ENCODE data around the gene RGPD8. TPM values are rescaled to one million over a fixed set of nuclear protein-coding genes. Genes with fewer than 3 reads are reported as not detected.
"Not testable (repeated sequence)": the region's sequence is repeated elsewhere in the genome, so short reads cannot be mapped to it uniquely, and the experiment has no call there.

RGPD8 gene
- 3.9 TPM for polyA plus RNA-seq
- long read RNA-seq, donor 1: 0 reads
- long read RNA-seq, donor 2: 0 reads
- long read RNA-seq, donor 3: 0 reads
- long read RNA-seq, donor 4: 0 reads
- long read RNA-seq, donor 5: 0 reads
- long read RNA-seq, donor 6: 0 reads
- long read RNA-seq, donor 7: 0 reads
- long read RNA-seq, donor 8: 0 reads
- long read RNA-seq, donor 9: 0 reads
- long read RNA-seq, donor 10: 0 reads
- long read RNA-seq, donor 11: 0 reads

DNA sequence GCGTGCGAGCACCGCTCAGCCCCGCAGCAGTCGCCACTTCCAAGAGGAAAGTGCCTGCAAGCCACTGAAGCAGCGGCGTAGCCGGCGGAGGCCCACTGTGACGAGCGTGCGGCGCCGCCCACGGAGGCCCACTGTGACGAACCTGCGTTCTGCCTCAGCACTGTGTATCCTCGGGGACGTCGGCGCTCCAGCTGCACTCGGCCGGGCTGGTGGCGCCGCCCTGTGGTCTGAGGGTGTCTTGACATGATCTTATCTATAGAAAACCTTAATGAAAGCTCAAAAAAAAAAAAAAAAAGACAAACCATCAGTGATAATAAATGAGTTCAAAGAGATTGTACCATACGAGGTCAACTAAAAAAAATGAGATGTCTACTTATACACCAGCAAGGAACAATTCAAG lies at the start of gene RGPD8:
Gene RGPD8 (minus strand): TSS at position 166 of the 400 bp plus-strand sequence. CDS start 192 bp downstream, outside the sequence.
- peak within 1 kb of the TSS; percentile 39 for H3K4me3 ChIP-seq (ENCODE audit: low read length)
- H3K9me3 ChIP-seq (ENCODE audit: control insufficient read depth, low read depth, low read length); H3K27ac ChIP-seq (ENCODE audit: low read length); H3K4me1 ChIP-seq (ENCODE audit: control insufficient read depth, insufficient read depth, low read length); H3K36me3 ChIP-seq (ENCODE audit: control insufficient read depth, insufficient read depth, low read length); H3K27me3 ChIP-seq (ENCODE audit: control insufficient read depth, insufficient read depth, low read length): not testable (repeated sequence)
- DNase-seq: peak; percentile 80 to 84
- 0% methylated on average over 1 of the region's 26 CpGs for WGBS (ENCODE audit: insufficient coverage, low lambda C conversion rate)

DNA sequence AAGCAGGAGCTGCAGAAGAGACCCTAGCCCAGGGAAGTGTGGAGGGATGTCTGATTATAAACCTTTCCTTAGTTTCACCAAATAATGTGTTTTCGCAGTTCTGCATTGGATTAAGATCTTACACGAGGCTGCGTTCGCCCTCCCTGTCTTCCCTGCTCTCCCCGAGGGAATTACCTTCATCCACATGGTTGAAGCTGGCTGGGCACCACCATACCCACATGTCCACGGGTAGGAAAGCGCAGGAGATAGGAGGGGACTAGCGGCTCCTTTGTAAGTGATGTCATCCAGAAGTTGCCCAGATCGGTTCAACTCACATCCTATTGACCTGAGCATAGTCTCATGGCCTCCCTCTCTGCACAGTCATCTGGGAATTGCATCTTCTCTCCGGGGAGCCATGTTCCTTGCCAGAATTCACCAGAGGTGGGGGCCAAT lies 49.6 kb upstream of the RGPD8 start:
- Histone ChIP-seq H3K27me3 (ENCODE audit: control insufficient read depth, insufficient read depth, low read length) (no peaks in the 10 kb centered on the region), H3K27ac (ENCODE audit: low read length) (peak overlapping the region; percentile 44), H3K9me3 (ENCODE audit: control insufficient read depth, low read depth, low read length) (no peaks in the 10 kb centered on the region), H3K4me1 (ENCODE audit: control insufficient read depth, insufficient read depth, low read length) (peaks cover 12% of the 10 kb centered on the region), H3K4me3 (ENCODE audit: low read length) (peak overlapping the region; percentile 88), H3K36me3 (ENCODE audit: control insufficient read depth, insufficient read depth, low read length) (peaks cover 4% of the 10 kb centered on the region)
- peak; percentile 47 to 68 for DNase-seq
- WGBS (ENCODE audit: insufficient coverage, low lambda C conversion rate): 0% methylated on average over 1 of the region's 10 CpGs

GRCh38 chr2:112482309-112483041 lies 49.0 kb upstream of the RGPD8 start:
- Histone ChIP-seq H3K4me1 (ENCODE audit: control insufficient read depth, insufficient read depth, low read length) (peaks cover 12% of the 10 kb centered on the region), H3K36me3 (ENCODE audit: control insufficient read depth, insufficient read depth, low read length) (peaks cover 4% of the 10 kb centered on the region), H3K4me3 (ENCODE audit: low read length) (peak overlapping the region; percentile 88), H3K9me3 (ENCODE audit: control insufficient read depth, low read depth, low read length) (no peaks in the 10 kb centered on the region), H3K27ac (ENCODE audit: low read length) (peak overlapping the region; percentile 44), H3K27me3 (ENCODE audit: control insufficient read depth, insufficient read depth, low read length) (no peaks in the 10 kb centered on the region)
- DNase-seq: peak; percentile 16 to 63
- no CpG with 5 or more reads among the region's 77 CpGs for WGBS (ENCODE audit: insufficient coverage, low lambda C conversion rate)

GRCh38 chr2:112481528-112482233 lies 48.2 kb upstream of the RGPD8 start, which contains the start of gene TTL:
Gene TTL (plus strand): TSS chr2:112482156. CDS start chr2:112482345, 189 bp downstream.
- H3K27me3 ChIP-seq (ENCODE audit: control insufficient read depth, insufficient read depth, low read length): no peaks in the 10 kb centered on the region
- peaks cover 12% of the 10 kb centered on the region for H3K4me1 ChIP-seq (ENCODE audit: control insufficient read depth, insufficient read depth, low read length)
- no peaks in the 10 kb centered on the region for H3K9me3 ChIP-seq (ENCODE audit: control insufficient read depth, low read depth, low read length)
- WGBS (ENCODE audit: insufficient coverage, low lambda C conversion rate): no CpG with 5 or more reads among the region's 82 CpGs
- peaks cover 4% of the 10 kb centered on the region for H3K36me3 ChIP-seq (ENCODE audit: control insufficient read depth, insufficient read depth, low read length)
- peak; percentile 69 to 87 for DNase-seq
- peak within 1 kb of the TSS; percentile 83 for H3K27ac ChIP-seq (ENCODE audit: low read length)
- H3K4me3 ChIP-seq (ENCODE audit: low read length): peak within 1 kb of the TSS; percentile 88

DNA sequence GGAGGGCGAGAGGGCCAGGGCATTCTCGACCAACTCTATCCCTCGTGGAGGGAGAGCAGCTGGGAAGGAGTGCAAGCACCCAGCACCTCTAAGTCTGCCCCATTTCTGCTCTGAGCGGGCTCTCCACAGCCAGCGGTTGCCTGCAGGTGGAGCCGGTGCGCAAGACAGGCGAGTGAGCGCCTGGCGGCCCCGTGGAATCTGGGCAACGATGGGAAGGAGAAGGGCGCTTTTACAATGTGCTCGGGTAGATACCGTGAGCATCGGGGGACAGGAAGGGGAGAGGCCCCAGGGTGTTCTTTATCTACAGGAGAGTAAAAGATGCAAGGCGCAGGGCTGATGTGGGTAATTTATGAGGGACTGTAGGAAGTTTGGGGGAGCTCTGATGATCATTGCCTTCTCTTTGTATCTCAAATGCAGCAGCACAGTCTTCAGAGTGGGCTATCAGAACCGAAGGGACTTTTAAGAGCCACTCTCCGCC lies 47.6 kb upstream of the RGPD8 start:
- no peaks in the 10 kb centered on the region for H3K27me3 ChIP-seq (ENCODE audit: control insufficient read depth, insufficient read depth, low read length)
- peak overlapping the region; percentile 67 for H3K4me3 ChIP-seq (ENCODE audit: low read length)
- H3K4me1 ChIP-seq (ENCODE audit: control insufficient read depth, insufficient read depth, low read length): peaks cover 12% of the 10 kb centered on the region
- no peaks in the 10 kb centered on the region for H3K9me3 ChIP-seq (ENCODE audit: control insufficient read depth, low read depth, low read length)
- WGBS (ENCODE audit: insufficient coverage, low lambda C conversion rate): no CpG with 5 or more reads among the region's 19 CpGs
- peaks cover 3% of the 10 kb centered on the region for H3K36me3 ChIP-seq (ENCODE audit: control insufficient read depth, insufficient read depth, low read length)
- peak overlapping the region; percentile 83 for H3K27ac ChIP-seq (ENCODE audit: low read length)
- peak; percentile 76 to 87 for DNase-seq

DNA sequence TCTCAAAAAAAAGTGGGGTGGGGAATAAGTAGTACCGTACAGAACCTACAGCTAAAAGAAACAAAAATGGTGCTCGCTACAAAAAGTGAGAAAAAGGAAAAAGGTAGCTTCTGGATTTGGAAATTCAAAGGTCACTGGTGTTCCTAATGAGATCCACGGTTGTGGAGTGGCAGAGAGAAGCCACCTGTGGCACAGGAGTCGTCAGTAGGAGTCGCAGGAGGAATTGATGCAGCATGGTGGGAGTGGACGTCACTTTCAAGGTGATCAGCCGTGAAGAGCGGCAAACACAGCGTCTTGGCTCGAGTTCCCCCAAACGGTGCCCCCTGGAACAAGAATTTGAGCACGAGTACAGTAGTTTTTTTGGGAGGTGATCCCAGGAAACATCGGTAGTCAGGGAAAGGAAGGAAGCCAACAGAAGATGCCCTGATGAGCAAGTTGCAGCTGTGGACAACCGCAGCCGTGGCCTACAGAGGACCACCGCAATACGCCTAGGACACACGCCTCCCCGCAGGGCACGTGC lies 47.1 kb upstream of the RGPD8 start:
- H3K36me3 ChIP-seq (ENCODE audit: control insufficient read depth, insufficient read depth, low read length): no peaks in the 10 kb centered on the region
- H3K9me3 ChIP-seq (ENCODE audit: control insufficient read depth, low read depth, low read length): no peaks in the 10 kb centered on the region
- H3K4me1 ChIP-seq (ENCODE audit: control insufficient read depth, insufficient read depth, low read length): peaks cover 12% of the 10 kb centered on the region
- H3K4me3 ChIP-seq (ENCODE audit: low read length): peak overlapping the region; percentile 67
- peak overlapping the region; percentile 83 for H3K27ac ChIP-seq (ENCODE audit: low read length)
- 100% methylated on average over 1 of the region's 20 CpGs for WGBS (ENCODE audit: insufficient coverage, low lambda C conversion rate)
- no peaks in the 10 kb centered on the region for H3K27me3 ChIP-seq (ENCODE audit: control insufficient read depth, insufficient read depth, low read length)
- DNase-seq: no peak

GRCh38 chr2:112476434-112476833 lies 43.0 kb upstream of the RGPD8 start:
- DNase-seq: no peak
- WGBS (ENCODE audit: insufficient coverage, low lambda C conversion rate): 90% methylated on average over 2 of the region's 7 CpGs

GRCh38 chr2:112474844-112475486 lies 41.5 kb upstream of the RGPD8 start:
- no peaks in the 10 kb centered on the region for H3K4me1 ChIP-seq (ENCODE audit: control insufficient read depth, insufficient read depth, low read length)
- H3K27ac ChIP-seq (ENCODE audit: low read length): no peak overlapping the region
- no peaks in the 10 kb centered on the region for H3K36me3 ChIP-seq (ENCODE audit: control insufficient read depth, insufficient read depth, low read length)
- H3K9me3 ChIP-seq (ENCODE audit: control insufficient read depth, low read depth, low read length): no peaks in the 10 kb centered on the region
- no peak overlapping the region for H3K4me3 ChIP-seq (ENCODE audit: low read length)
- no peak for DNase-seq
- WGBS (ENCODE audit: insufficient coverage, low lambda C conversion rate): no CpG with 5 or more reads among the region's 6 CpGs
- no peaks in the 10 kb centered on the region for H3K27me3 ChIP-seq (ENCODE audit: control insufficient read depth, insufficient read depth, low read length)

More at GRCh38 chr2:112476434-112476833, 43.0 kb upstream of the RGPD8 start:
- Histone ChIP-seq H3K36me3 (ENCODE audit: control insufficient read depth, insufficient read depth, low read length) (no peaks in the 10 kb centered on the region), H3K27ac (ENCODE audit: low read length) (no peak overlapping the region), H3K9me3 (ENCODE audit: control insufficient read depth, low read depth, low read length) (no peaks in the 10 kb centered on the region), H3K4me1 (ENCODE audit: control insufficient read depth, insufficient read depth, low read length) (peaks cover 4% of the 10 kb centered on the region), H3K27me3 (ENCODE audit: control insufficient read depth, insufficient read depth, low read length) (no peaks in the 10 kb centered on the region), H3K4me3 (ENCODE audit: low read length) (no peak overlapping the region)

DNA sequence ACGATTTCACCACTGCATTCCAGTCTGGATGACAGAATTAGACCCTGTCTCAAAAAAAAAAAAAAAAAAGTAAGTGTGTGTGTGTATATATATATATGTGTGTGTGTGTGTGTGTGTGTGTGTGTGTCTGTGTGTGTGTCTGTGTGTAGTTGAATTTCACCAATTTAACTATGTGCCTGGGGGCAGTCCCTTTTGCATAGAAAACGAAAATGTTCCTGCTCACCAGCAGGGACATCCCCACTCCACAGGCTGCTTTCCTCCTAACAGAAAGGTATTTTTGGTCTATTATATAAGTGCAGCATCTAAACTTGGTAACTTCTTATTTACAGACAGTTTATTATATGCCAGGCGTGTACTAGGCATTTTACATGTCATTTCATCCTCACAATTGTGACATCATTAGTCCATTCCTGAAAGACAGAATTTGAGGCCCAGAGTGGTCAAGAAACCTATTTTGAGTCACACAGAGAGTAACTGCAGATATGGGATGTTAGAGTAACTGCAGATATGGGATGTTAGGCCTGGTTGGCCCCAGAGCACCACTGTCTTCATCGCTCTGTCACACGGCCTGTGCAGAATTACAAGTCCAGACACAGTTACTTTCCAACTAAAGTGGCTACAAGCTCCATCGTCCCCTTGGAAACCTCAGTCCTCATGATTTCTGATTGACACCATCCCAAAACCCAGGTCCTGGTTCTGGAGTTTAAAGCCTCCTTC lies 39.3 kb upstream of the RGPD8 start:
- H3K4me1 ChIP-seq (ENCODE audit: control insufficient read depth, insufficient read depth, low read length): no peaks in the 10 kb centered on the region
- H3K9me3 ChIP-seq (ENCODE audit: control insufficient read depth, low read depth, low read length): no peaks in the 10 kb centered on the region
- no peaks in the 10 kb centered on the region for H3K27me3 ChIP-seq (ENCODE audit: control insufficient read depth, insufficient read depth, low read length)
- no peak for DNase-seq
- no peak overlapping the region for H3K27ac ChIP-seq (ENCODE audit: low read length)
- H3K4me3 ChIP-seq (ENCODE audit: low read length): no peak overlapping the region
- no peaks in the 10 kb centered on the region for H3K36me3 ChIP-seq (ENCODE audit: control insufficient read depth, insufficient read depth, low read length)
- 100% methylated on average over 2 of the region's 6 CpGs for WGBS (ENCODE audit: insufficient coverage, low lambda C conversion rate)

Measured in large intestine (tissue), 12 donors.